ENCODE data around the gene ERFL.

Gene ERFL

GRCh38 chr19:41897820-41898219, 30.4 kb downstream of the ERFL start:
- no peak for DNase-seq (ENCODE audit: low read depth, low spot score)

- no peak for DNase-seq (ENCODE audit: low read depth, low spot score)
These were observed 31.1 kb downstream of the ERFL start for GRCh38 chr19:41897181-41897580.

- DNase-seq (ENCODE audit: low read depth, low spot score): no peak
These were observed 31.7 kb downstream of the ERFL start for GRCh38 chr19:41896581-41896942.

GRCh38 chr19:41895745-41896580, 32.3 kb downstream of the ERFL start:
- no peak for DNase-seq (ENCODE audit: low read depth, low spot score)

GRCh38 chr19:41894350-41894749, 33.9 kb downstream of the ERFL start:
- DNase-seq (ENCODE audit: low read depth, low spot score): no peak

- no peak for DNase-seq (ENCODE audit: low read depth, low spot score)
These were observed 34.4 kb downstream of the ERFL start for GRCh38 chr19:41893899-41894298.

GRCh38 chr19:41892173-41892902, 35.9 kb downstream of the ERFL start:
- DNase-seq (ENCODE audit: low read depth, low spot score): no peak

- DNase-seq (ENCODE audit: low read depth, low spot score): no peak
These were observed 37.3 kb downstream of the ERFL start for GRCh38 chr19:41890936-41891335.

GRCh38 chr19:41889896-41890295, 38.4 kb downstream of the ERFL start:
- no peak for DNase-seq (ENCODE audit: low read depth, low spot score)

- DNase-seq (ENCODE audit: low read depth, low spot score): no peak
These were observed 39.3 kb downstream of the ERFL start for GRCh38 chr19:41888926-41889325.

- DNase-seq (ENCODE audit: low read depth, low spot score): no peak
These were observed 40.4 kb downstream of the ERFL start for GRCh38 chr19:41887711-41888382.

GRCh38 chr19:41886761-41887710, 41.2 kb downstream of the ERFL start:
- DNase-seq (ENCODE audit: low read depth, low spot score): no peak

GRCh38 chr19:41883821-41884733, 44.2 kb downstream of the ERFL start:
- peak; percentile 83 for DNase-seq (ENCODE audit: low read depth, low spot score)

- DNase-seq (ENCODE audit: low read depth, low spot score): no peak
These were observed 44.8 kb downstream of the ERFL start for GRCh38 chr19:41883463-41883820.

GRCh38 chr19:41882568-41883462, 45.4 kb downstream of the ERFL start, which contains the start of gene ARHGEF1:
TSS of gene ARHGEF1 (plus strand) at chr19:41883184. CDS start at chr19:41888083, 4,899 bp downstream.
- DNase-seq (ENCODE audit: low read depth, low spot score): no peak

GRCh38 chr19:41880329-41880708, 47.9 kb downstream of the ERFL start:
- DNase-seq (ENCODE audit: low read depth, low spot score): no peak

GRCh38 chr19:41879670-41880328, 48.5 kb downstream of the ERFL start:
- DNase-seq (ENCODE audit: low read depth, low spot score): no peak

GRCh38 chr19:41879080-41879479, 49.2 kb downstream of the ERFL start:
- DNase-seq (ENCODE audit: low read depth, low spot score): no peak
